Measurements from ENCODE around the gene PLXDC1. TPM values are rescaled to one million over a fixed set of nuclear protein-coding genes. Genes with fewer than 3 reads are reported as not detected.

The PLXDC1 gene
- total RNA-seq, 1 donor from 2014 or later: 0.50 TPM

- DNase-seq (ENCODE audit: low spot score): no peak
Observed at GRCh38 chr17:39099663-39100286, 51.7 kb downstream of the PLXDC1 start.

GRCh38 chr17:39098588-39098987, 52.8 kb downstream of the PLXDC1 start:
- ATAC-seq: peak; percentile 13

More at GRCh38 chr17:39099663-39100286, 51.7 kb downstream of the PLXDC1 start:
- ATAC-seq: no peak

DNA sequence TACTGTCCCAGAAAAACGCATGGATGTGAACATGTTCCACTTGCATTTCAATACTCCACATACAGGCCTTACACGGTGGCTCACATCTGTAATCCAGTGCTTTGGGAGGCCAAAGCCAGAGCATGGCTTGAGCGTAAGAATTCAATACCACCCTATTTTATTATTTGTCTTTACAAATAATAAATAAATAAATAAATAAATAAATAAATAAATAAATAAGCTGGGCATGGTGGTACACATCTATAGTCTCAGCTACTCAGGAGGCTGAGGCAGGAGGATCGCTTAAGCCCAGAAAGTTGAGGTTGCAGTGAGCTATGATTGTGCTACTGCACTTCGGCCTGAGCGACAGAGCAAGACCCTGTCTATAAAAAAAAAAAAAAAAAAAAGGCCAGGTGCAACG, 53.9 kb downstream of the PLXDC1 start:
- DNase-seq (ENCODE audit: low spot score): no peak
- no peak for ATAC-seq

More at GRCh38 chr17:39098588-39098987, 52.8 kb downstream of the PLXDC1 start:
- DNase-seq (ENCODE audit: low spot score): no peak

- ATAC-seq: no peak
- DNase-seq (ENCODE audit: low spot score): no peak
Observed at GRCh38 chr17:39097150-39097519, 54.3 kb downstream of the PLXDC1 start.

DNA sequence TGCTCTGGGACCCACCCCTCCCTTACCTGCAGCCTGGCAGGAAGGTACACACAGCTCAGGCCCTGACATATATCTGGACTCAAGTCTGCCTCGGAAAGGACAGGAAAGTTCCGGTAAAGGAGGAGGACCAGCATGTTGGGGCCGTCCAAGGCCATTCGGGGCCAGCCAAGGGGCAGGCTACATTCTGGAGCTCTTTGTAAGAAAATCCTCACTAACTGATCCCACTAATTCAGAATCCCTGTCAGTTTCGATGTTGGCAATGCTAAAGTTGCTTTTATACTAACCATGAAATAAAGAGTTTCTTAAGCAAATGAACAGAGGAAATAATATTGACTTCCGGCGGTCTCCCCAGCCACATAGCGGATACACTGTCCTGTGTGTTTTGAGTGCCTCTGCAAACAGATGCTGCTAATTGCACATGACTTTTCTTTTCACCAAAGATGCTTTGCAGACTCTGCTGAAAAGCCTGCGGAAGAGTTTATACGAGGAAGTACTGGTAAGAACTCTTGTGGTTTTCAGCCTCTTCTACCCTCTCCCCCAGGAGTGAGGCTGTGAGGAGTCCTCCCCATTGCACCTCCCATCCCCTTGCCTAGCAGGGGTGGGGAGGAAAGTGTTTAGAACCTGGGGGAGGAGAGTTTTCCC, 54.8 kb downstream of the PLXDC1 start:
- ATAC-seq: peak; percentile 26
- DNase-seq (ENCODE audit: low spot score): no peak

DNA sequence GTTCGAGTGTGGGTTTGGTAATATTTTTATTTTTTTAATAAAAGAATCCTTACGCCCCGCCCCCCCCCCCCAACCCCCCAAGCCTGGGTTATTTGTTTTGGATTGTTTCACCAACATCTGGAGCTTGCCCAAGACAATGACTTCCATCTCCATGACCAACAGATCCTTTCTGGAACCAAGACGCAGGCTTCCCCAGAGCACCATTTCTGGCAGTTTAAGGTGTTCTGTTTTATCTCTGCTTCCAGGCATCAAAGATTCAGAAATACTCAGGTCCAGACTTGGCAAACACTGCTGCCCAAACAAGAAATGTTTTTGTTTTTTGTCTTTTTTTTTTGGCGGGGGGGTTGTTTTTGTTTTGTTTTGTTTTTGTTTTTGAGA, 56.1 kb downstream of the PLXDC1 start:
- no peak for ATAC-seq
- DNase-seq (ENCODE audit: low spot score): no peak

DNA sequence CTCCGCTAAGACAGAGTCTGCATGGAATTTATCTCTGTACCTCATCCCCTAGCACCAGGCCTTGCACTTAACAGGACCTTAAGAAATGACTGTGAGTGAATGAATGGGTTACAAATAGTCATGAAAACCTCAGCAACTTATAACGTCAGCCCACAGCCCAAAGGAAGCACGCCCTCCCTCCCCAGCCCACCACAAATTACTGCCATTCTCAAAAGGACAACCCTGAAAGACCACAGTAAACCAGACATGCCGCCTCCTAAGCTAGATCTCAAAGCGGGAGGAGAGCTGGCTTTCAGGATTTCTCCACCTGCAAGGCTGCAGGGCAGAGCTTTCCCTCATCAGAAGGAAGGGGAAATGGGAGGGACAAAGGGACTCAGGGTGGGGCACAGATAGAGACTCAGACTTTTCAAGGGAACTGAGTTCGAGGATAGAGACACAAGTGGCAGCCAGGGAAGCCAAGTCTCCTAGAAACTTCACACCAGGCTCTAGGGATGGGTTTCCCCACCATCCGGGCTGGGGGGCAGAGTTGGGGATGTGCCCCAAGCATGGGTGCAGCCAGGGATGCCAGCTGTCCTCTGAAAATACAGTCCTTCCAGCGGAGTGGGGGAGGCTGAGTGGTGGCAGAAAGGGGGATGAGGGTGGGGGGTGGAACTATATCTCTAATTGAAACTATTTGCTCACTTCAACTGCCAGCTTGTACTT, 56.7 kb downstream of the PLXDC1 start:
- ATAC-seq (no peak), DNase-seq (ENCODE audit: low spot score) (no peak)

GRCh38 chr17:39092692-39093230, 58.7 kb downstream of the PLXDC1 start:
- ATAC-seq (no peak), DNase-seq (ENCODE audit: low spot score) (no peak)

DNA sequence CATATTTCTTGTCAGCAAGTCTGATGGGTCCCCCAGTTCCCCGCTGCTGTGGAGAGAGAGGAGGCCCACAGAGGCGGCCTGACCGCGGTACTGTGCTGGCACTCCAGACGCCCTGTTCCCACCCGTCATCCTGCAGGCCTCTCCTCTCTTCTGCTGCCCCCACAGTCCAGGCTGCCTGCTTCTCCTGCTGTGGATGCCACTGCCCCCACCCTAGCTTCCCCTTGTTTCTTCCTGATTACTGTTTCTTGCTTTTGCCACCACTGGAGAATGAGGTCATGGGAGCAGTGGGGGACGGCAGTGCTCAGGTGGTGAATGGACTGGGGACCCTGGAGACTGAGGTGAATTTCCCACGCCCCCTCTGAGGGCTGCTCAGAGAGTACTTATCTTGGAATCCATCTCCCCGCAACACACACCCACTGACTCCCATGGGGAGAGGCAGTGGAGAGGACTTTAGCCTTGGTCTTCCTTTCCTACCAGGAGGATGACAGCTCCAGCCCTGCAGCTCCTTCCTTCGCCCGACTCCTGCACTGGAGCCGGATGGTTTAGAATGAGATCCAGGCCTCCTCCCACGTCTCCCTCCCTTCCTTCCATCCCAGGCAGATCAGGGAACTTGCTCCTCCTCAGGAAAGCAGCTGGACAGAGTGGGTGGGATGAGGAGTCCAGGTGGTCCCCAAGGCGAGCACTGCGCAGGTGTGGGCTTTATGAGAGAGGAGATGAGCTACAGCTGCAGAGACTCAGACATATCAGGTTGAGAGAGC, 60.4 kb downstream of the PLXDC1 start:
- ATAC-seq: no peak
- no peak for DNase-seq (ENCODE audit: low spot score)

DNA sequence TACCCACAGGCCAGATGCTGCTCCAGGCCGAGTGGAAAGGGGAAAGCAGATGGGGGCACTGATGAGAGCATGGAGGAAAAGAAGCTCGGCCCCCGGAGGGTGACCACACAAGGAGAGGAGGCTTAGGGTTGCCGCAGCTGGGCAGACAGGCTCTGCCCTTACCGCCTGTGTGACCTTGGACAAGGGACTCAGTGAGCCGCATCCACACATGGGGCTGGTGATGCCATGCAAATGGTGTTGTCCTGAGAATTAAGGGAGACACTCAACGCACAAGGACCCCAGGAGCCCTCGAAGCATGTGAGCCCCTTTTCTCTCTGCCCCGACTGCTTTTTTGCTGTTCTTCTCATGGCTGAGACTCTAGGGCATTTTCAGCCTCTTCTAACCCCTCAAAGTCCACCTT, 61.0 kb downstream of the PLXDC1 start:
- no peak for ATAC-seq
- no peak for DNase-seq (ENCODE audit: low spot score)

- ATAC-seq: no peak
- DNase-seq (ENCODE audit: low spot score): no peak
Observed at GRCh38 chr17:39084558-39084957, 66.9 kb downstream of the PLXDC1 start.

- DNase-seq (ENCODE audit: low spot score): no peak
- no peak for ATAC-seq
Observed at GRCh38 chr17:39083270-39083669, 68.2 kb downstream of the PLXDC1 start.

DNA sequence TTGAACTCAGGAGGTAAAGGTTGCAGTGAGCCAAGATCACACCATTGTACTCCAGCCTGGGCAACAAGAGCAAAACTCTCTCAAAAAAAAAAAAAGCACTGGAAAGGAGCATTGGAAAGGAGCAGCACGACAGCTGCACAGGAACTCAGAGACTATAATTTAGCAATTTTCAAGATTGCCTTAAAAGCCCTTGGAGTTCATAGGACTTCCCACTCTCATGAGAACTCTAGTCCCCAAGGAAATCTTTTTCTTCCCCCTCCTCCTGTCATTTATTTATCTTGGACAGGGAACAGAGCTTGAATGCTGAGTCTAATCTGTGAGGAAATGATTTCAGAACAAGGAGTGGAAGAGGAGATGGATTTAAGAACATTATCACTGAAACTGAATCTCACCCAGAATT, 69.0 kb downstream of the PLXDC1 start:
- no peak for DNase-seq (ENCODE audit: low spot score)
- ATAC-seq: no peak

DNA sequence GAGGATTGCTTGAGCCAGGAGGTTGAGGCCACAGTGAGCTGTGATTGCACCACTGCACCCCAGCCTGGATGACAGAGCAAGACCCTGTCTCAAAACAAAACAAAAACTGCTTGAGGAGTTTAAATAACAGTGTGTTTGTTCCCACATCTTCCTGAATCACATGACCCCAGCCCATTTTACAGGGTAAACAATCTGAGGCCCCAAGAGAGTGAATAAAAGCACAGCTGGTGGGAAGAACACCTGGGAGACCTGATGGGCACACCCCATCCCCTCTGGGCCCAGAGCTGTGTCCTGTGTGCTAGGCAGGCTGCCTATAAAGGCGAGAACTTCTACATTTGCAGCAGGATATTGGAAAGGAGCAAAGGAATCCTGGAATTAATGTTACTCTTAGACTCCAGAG, 69.6 kb downstream of the PLXDC1 start:
- no peak for DNase-seq (ENCODE audit: low spot score)
- ATAC-seq: no peak

DNA sequence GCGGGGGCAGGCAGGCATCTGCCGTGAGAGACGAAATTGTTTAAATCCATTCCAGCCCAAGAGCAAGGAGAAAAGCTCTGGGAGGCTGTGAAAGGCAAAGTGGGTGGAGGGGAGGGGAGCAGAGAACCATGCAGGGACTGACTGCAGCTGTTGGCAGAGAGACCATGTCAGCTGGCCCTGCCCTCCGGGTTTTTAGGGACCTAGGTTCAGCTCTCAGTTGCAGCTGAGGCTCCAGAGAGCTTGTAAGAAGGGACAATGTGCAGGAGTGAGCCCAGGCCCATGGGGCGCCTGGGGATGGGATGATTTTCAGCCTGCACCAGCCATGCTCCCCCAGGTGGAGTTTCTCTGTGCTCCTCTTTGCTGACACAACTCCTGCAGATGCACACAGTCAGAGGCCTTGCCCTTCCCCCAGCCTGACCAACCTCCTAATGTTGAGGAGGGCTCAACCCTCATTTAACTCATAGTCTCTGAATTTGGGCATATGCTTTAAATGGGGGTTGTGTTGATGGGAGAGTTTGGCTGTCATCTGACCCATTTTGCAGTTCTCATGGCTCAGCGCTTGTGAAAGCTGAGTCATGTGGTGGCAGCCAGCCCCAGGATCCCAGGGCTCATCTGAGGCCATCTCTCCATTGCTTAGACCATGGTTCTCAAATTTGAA, 70.9 kb downstream of the PLXDC1 start:
- DNase-seq (ENCODE audit: low spot score) (no peak), ATAC-seq (no peak)

- DNase-seq (ENCODE audit: low spot score): no peak
- ATAC-seq: no peak
Observed at GRCh38 chr17:39079836-39080235, 71.6 kb downstream of the PLXDC1 start.

DNA sequence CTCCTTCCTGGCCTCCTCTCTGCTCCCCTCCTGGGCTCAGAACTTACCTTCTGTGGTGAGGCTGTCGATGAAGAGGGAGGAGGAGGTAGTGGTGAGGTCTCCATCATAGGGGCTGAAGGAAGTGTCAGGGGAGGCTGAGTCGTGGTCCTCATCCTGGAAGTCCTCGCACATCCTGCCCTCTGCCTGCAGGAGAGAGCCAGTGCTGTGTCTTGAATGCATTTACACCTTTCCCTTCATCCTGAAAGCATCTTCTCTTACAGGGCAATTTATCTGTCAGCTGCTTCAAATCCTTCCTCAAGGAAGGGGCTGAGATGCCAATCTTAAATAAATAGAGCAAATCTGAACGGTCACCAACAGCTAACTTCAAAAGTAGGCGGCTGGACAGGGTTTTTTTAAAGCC, 73.6 kb downstream of the PLXDC1 start:
- ATAC-seq (no peak), DNase-seq (ENCODE audit: low spot score) (no peak)

DNA sequence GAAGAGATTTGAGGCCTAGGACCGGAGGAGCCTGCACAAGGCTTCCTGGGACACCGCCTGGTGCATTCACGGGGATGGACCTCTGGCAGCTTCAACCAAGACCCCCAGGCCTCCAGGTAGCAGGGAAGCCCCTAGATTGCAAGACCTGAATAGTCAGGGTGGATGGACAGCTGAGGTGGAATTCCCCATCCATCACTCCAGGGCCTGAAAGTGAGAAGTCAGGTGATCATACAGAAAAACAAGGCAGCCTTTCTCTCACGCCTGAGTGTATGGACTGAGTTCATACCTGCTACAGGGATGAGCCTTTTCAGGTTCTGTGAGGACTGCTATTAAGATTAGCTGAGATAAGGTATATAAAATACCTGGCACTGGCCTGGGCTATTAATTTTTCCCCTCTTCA, 74.2 kb downstream of the PLXDC1 start:
- ATAC-seq: no peak
- DNase-seq (ENCODE audit: low spot score): no peak

DNA sequence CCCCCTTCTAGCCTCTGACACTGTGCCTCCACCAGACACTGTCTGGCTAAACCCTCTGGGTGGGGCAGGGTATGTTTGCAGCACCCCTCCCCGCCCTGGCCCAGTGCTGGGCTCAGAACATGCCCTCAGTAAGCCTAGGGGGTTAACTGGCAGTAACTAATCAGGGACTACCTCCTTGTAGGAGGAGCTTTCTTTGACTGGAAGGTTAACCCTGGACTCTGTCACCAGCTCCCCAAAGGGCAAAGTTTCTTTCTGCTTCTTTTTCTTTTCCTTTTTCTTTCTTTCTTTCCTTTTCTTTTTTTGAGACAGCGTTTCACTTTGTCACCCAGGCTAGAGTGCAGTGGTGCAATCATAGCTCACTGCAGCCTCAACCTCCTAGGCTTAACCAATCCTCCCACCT, 76.8 kb downstream of the PLXDC1 start:
- ATAC-seq (no peak), DNase-seq (ENCODE audit: low spot score) (no peak)

DNA sequence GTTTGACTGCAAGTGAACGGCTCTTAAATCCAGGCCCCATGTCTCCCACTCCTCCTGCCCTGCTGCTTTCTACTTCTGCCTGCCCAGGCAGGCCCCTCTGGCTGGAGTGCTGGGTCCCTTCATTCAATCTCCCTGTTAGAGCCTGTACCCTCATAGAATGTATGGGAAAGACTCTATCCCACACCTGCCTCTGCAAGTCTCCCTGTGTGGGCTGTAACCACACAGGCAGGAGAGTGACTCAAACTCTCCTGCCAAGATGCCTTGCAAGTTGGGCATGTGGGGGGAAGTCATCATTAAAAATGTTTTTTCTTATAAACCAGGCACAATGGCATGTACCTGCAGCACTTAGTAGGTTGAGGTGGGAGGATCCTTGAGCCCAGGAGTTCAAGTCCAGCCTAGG, 77.5 kb downstream of the PLXDC1 start:
- DNase-seq (ENCODE audit: low spot score): no peak
- no peak for ATAC-seq

DNA sequence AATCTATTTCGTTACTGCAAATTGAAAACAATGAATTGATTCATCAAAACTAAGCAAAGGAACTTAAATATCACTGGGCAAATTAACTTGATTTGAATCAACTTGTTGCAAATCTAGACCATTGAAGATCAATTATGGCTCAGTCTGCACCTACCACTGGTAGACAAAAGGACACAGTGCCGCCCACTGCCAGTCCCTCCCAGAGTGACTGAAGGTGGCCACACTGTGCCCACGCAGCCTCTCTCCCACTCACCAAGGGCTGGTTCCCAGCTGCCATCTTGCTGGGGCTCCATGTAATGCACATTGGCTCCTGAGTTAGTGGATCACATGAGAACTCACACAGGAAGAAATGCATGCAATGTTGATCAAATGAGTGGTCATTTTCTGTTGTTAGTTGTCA, 78.1 kb downstream of the PLXDC1 start:
- DNase-seq (ENCODE audit: low spot score): no peak
- ATAC-seq: no peak
